22Rv1 (cell line): ENCODE measurements around the gene FAM78A.

Experiments
- CTCF ChIP-seq: fragments of 450-650 bp; IDR thresholded peaks from 2 replicates; pipeline ENCODE4 v1.5.1; 2017; ENCODE audit warnings: mild to moderate bottlenecking
- ZFX ChIP-seq: fragments of 450-650 bp; IDR thresholded peaks from 2 replicates; pipeline ENCODE4 v1.6.1; 2017; ENCODE audit warnings: antibody characterized with exemption, borderline replicate concordance

GRCh38 chr9:131233995-131234394 is 42.3 kb downstream of the FAM78A start:
- TF ChIP-seq CTCF: no peak
- TF ChIP-seq ZFX: no peak
